ENCODE results near the gene POU2F3. TPM values are rescaled to one million over a fixed set of nuclear protein-coding genes. Genes with fewer than 3 reads are reported as not detected.
"Not testable (repeated sequence)": the region's sequence is repeated elsewhere in the genome, so short reads cannot be mapped to it uniquely, and the experiment has no call there.

Gene POU2F3
- polyA plus RNA-seq, 1 donor (not counting 4 experiments of a cell fraction or from before 2014, with no cell fraction given): 0.96 TPM

GRCh38 chr11:120273432-120273831, 33.5 kb downstream of the POU2F3 start:
- no peaks in the 10 kb centered on the region for H3K27me3 ChIP-seq (ENCODE audit: control insufficient read depth, extremely low read depth, insufficient read depth, low read length)
- no peaks in the 10 kb centered on the region for H4K20me1 ChIP-seq (ENCODE audit: control insufficient read depth, extremely low read depth, insufficient read depth, low read length)
- H3K9me3 ChIP-seq (ENCODE audit: control insufficient read depth, low read depth, low read length): no peaks in the 10 kb centered on the region
- H3K4me1 ChIP-seq (ENCODE audit: control insufficient read depth, extremely low read depth, insufficient read depth, low read length): peaks cover 21% of the 10 kb centered on the region
- dilution Hi-C loops (cut with MboI; ENCODE audit: extremely low pct_ligation_motif_present, low sequenced_read_pairs): no loop called here
- FAIRE-seq: no peak
- no peak for DNase-seq (ENCODE audit: low read depth, low spot score)
- no peak overlapping the region for H3K27ac ChIP-seq (ENCODE audit: control insufficient read depth, insufficient read depth, low read length)
- no peak for TF ChIP-seq EZH2 (IDR thresholded peaks at IDR 0.05; ENCODE audit: low read length)
- no peak for TF ChIP-seq CTCF (optimal IDR thresholded peaks at IDR 0.05 in 1 of 3, IDR thresholded peaks at IDR 0.05 in 1 of 3, conservative IDR thresholded peaks at IDR 0.05 in 1 of 3; ENCODE audit: extremely low read depth in 1 of 3, insufficient read depth in 2 of 3, low read length in 3 of 3)
- no peak overlapping the region for H3K9ac ChIP-seq (ENCODE audit: control insufficient read depth, extremely low read depth, insufficient read depth, low read length)
- no peaks in the 10 kb centered on the region for H3K36me3 ChIP-seq (ENCODE audit: control insufficient read depth in 2 of 2, extremely low read depth in 1 of 2, insufficient read depth in 2 of 2, low read length in 2 of 2)
- H3K79me2 ChIP-seq (ENCODE audit: control insufficient read depth, insufficient read depth, low read length): no peaks in the 10 kb centered on the region
- no peaks in the 10 kb centered on the region for H3K9me1 ChIP-seq (ENCODE audit: control insufficient read depth, extremely low read depth, insufficient read depth, low read length)
- no peak overlapping the region for H3K4me3 ChIP-seq (ENCODE audit: control insufficient read depth in 2 of 3, extremely low read depth in 1 of 3, insufficient read depth in 2 of 3, low read depth in 1 of 3, low read length in 3 of 3)
- H2AFZ ChIP-seq (ENCODE audit: control insufficient read depth, low read length): no peak overlapping the region
- no peak overlapping the region for H3K4me2 ChIP-seq (ENCODE audit: control insufficient read depth, extremely low read depth, insufficient read depth, low read depth, low read length)

- H3K79me2 ChIP-seq (ENCODE audit: control insufficient read depth, insufficient read depth, low read length); H3K4me2 ChIP-seq (ENCODE audit: control insufficient read depth, extremely low read depth, insufficient read depth, low read depth, low read length); H3K27me3 ChIP-seq (ENCODE audit: control insufficient read depth, extremely low read depth, insufficient read depth, low read length); H3K9me1 ChIP-seq (ENCODE audit: control insufficient read depth, extremely low read depth, insufficient read depth, low read length); H4K20me1 ChIP-seq (ENCODE audit: control insufficient read depth, extremely low read depth, insufficient read depth, low read length); dilution Hi-C loops (cut with MboI; ENCODE audit: extremely low pct_ligation_motif_present, low sequenced_read_pairs); H3K27ac ChIP-seq (ENCODE audit: control insufficient read depth, insufficient read depth, low read length); H3K4me3 ChIP-seq (ENCODE audit: control insufficient read depth in 2 of 3, extremely low read depth in 1 of 3, insufficient read depth in 2 of 3, low read depth in 1 of 3, low read length in 3 of 3); FAIRE-seq; H3K9me3 ChIP-seq (ENCODE audit: control insufficient read depth, low read depth, low read length); H3K9ac ChIP-seq (ENCODE audit: control insufficient read depth, extremely low read depth, insufficient read depth, low read length); DNase-seq (ENCODE audit: low read depth, low spot score); H3K36me3 ChIP-seq (ENCODE audit: control insufficient read depth in 2 of 2, extremely low read depth in 1 of 2, insufficient read depth in 2 of 2, low read length in 2 of 2); H2AFZ ChIP-seq (ENCODE audit: control insufficient read depth, low read length): not testable (repeated sequence)
- peaks cover 21% of the 10 kb centered on the region for H3K4me1 ChIP-seq (ENCODE audit: control insufficient read depth, extremely low read depth, insufficient read depth, low read length)
Measured at GRCh38 chr11:120273956-120274355, 34.0 kb downstream of the POU2F3 start.

GRCh38 chr11:120279502-120279901, 39.6 kb downstream of the POU2F3 start:
- Histone ChIP-seq H3K79me2 (ENCODE audit: control insufficient read depth, insufficient read depth, low read length) (no peaks in the 10 kb centered on the region), H3K9ac (ENCODE audit: control insufficient read depth, extremely low read depth, insufficient read depth, low read length) (no peak overlapping the region), H3K27ac (ENCODE audit: control insufficient read depth, insufficient read depth, low read length) (no peak overlapping the region), H3K4me3 (ENCODE audit: control insufficient read depth in 2 of 3, extremely low read depth in 1 of 3, insufficient read depth in 2 of 3, low read depth in 1 of 3, low read length in 3 of 3) (no peak overlapping the region), H3K4me2 (ENCODE audit: control insufficient read depth, extremely low read depth, insufficient read depth, low read depth, low read length) (no peak overlapping the region), H4K20me1 (ENCODE audit: control insufficient read depth, extremely low read depth, insufficient read depth, low read length) (no peaks in the 10 kb centered on the region), H3K27me3 (ENCODE audit: control insufficient read depth, extremely low read depth, insufficient read depth, low read length) (no peaks in the 10 kb centered on the region), H3K9me3 (ENCODE audit: control insufficient read depth, low read depth, low read length) (no peaks in the 10 kb centered on the region), H3K9me1 (ENCODE audit: control insufficient read depth, extremely low read depth, insufficient read depth, low read length) (no peaks in the 10 kb centered on the region), H2AFZ (ENCODE audit: control insufficient read depth, low read length) (no peak overlapping the region), H3K36me3 (ENCODE audit: control insufficient read depth in 2 of 2, extremely low read depth in 1 of 2, insufficient read depth in 2 of 2, low read length in 2 of 2) (no peaks in the 10 kb centered on the region), H3K4me1 (ENCODE audit: control insufficient read depth, extremely low read depth, insufficient read depth, low read length) (peaks cover 12% of the 10 kb centered on the region)
- FAIRE-seq (no peak), DNase-seq (ENCODE audit: low read depth, low spot score) (no peak)
- no peak for TF ChIP-seq EZH2 (IDR thresholded peaks at IDR 0.05; ENCODE audit: low read length)
- TF ChIP-seq CTCF (optimal IDR thresholded peaks at IDR 0.05 in 1 of 3, IDR thresholded peaks at IDR 0.05 in 1 of 3, conservative IDR thresholded peaks at IDR 0.05 in 1 of 3; ENCODE audit: extremely low read depth in 1 of 3, insufficient read depth in 2 of 3, low read length in 3 of 3): no peak
- dilution Hi-C loops (cut with MboI; ENCODE audit: extremely low pct_ligation_motif_present, low sequenced_read_pairs): no loop called here

All from keratinocyte (primary cell).